ENCODE data around the gene MASP1.
"Not testable (repeated sequence)": the region's sequence is repeated elsewhere in the genome, so short reads cannot be mapped to it uniquely, and the experiment has no call there.

The MASP1 gene

GRCh38 chr3:187264911-187265310 lies 26.6 kb downstream of the MASP1 start:
- no peak for DNase-seq

GRCh38 chr3:187264021-187264420 lies 27.5 kb downstream of the MASP1 start:
- DNase-seq = no peak

GRCh38 chr3:187263270-187263669 lies 28.3 kb downstream of the MASP1 start:
- DNase-seq = no peak

GRCh38 chr3:187262360-187262759 lies 29.2 kb downstream of the MASP1 start:
- DNase-seq = no peak

- DNase-seq = no peak
Observed at GRCh38 chr3:187261541-187261969, 30.0 kb downstream of the MASP1 start.

GRCh38 chr3:187259171-187259570 lies 32.4 kb downstream of the MASP1 start:
- DNase-seq = no peak

- DNase-seq = no peak
Observed at GRCh38 chr3:187257992-187258692, 33.4 kb downstream of the MASP1 start.

GRCh38 chr3:187257471-187257870 lies 34.1 kb downstream of the MASP1 start:
- DNase-seq = no peak

GRCh38 chr3:187256051-187256616 lies 35.4 kb downstream of the MASP1 start:
- DNase-seq = no peak

- DNase-seq = no peak
Observed at GRCh38 chr3:187255314-187255713, 36.2 kb downstream of the MASP1 start.

- DNase-seq = no peak
Observed at GRCh38 chr3:187252311-187252710, 39.2 kb downstream of the MASP1 start.

GRCh38 chr3:187251599-187251998 lies 39.9 kb downstream of the MASP1 start:
- no peak for DNase-seq

- no peak for DNase-seq
Observed at GRCh38 chr3:187247398-187247797, 44.1 kb downstream of the MASP1 start.

GRCh38 chr3:187243933-187244524 lies 47.5 kb downstream of the MASP1 start:
- DNase-seq = no peak

- no peak for DNase-seq
Observed at GRCh38 chr3:187242900-187243299, 48.6 kb downstream of the MASP1 start.

GRCh38 chr3:187242435-187242834 lies 49.1 kb downstream of the MASP1 start:
- no peak for DNase-seq

- not testable (repeated sequence) for DNase-seq
Observed at GRCh38 chr3:187238835-187239234, 52.7 kb downstream of the MASP1 start.

- DNase-seq = no peak
Observed at GRCh38 chr3:187238239-187238638, 53.3 kb downstream of the MASP1 start.

GRCh38 chr3:187237741-187238140 lies 53.8 kb downstream of the MASP1 start:
- no peak for DNase-seq

GRCh38 chr3:187236962-187237361 lies 54.6 kb downstream of the MASP1 start:
- DNase-seq = no peak

- no peak for DNase-seq
Observed at GRCh38 chr3:187230011-187230410, 61.5 kb downstream of the MASP1 start.

GRCh38 chr3:187228740-187229139 lies 62.8 kb downstream of the MASP1 start:
- DNase-seq = no peak

GRCh38 chr3:187227658-187228258 lies 63.8 kb downstream of the MASP1 start:
- DNase-seq = no peak

- no peak for DNase-seq
Observed at GRCh38 chr3:187223799-187224198, 67.7 kb downstream of the MASP1 start.

Measured in NK-92 treated with Interleukin-12 subunit alpha and Interleukin-12 subunit beta, amount 100 ng/mL, for 24 hours (cell line).